Stomach (tissue), 4 donors: ENCODE data around the gene UBE2V1.
"Not testable (repeated sequence)": the region's sequence is repeated elsewhere in the genome, so short reads cannot be mapped to it uniquely, and the experiment has no call there.

ENCODE experiments used
- POLR2A ChIP-seq, 4 donors: fragments of 450-650 bp; IDR thresholded peaks; one replicate each; pipeline ENCODE4 v1.6.1; 2016; ENCODE audit warnings: antibody characterized with exemption in 4 of 4, control low read depth in 2 of 4, mild to moderate bottlenecking in 1 of 4, moderate library complexity in 1 of 4
- POLR2AphosphoS5 ChIP-seq, 3 donors: sonication (generic); formaldehyde crosslinking; IDR thresholded peaks; one replicate each; pipeline ENCODE4 v1.6.1; 2016; ENCODE audit warnings: antibody characterized with exemption in 3 of 3

DNA sequence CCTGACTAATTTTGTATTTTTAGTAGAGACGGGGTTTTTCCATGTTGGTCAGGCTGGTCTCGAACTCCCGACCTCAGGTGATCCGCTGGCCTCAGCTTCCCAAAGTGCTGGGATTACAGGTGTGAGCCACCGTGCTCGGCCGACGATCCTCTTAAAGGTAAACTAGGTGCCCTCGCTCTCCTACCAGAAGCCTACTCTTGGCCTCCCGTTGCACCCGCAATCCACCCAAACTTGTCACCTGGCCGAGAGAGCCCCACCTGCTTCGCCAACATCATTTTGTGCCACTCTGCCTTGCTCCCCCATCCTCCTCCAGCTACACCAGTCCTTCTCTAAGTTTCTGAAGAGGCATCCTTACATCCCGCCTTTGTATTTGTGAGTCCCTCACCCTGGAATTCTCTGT is 10.4 kb downstream of the UBE2V1 start:
- not testable (repeated sequence) for TF ChIP-seq POLR2AphosphoS5, POLR2A (IDR thresholded peaks at IDR 0.05)
